MG63 (cell line): Measurements from ENCODE around the gene SSTR3. TPM values are rescaled to one million over a fixed set of nuclear protein-coding genes. Genes with fewer than 3 reads are reported as not detected.

ENCODE experiments used
- DNase-seq: peaks from one replicate; pipeline ENCODE4 v3.0.0-alpha.2; 2020
- H3K27me3 ChIP-seq: fragments of 250-450 bp; sonication (Bioruptor Pico); 2 replicates; pipeline ENCODE4 v1.5.1; 2020; ENCODE audit warnings: mild to moderate bottlenecking, moderate library complexity
- H3K36me3 ChIP-seq: fragments of 250-450 bp; sonication (Bioruptor Pico); 2 replicates; pipeline ENCODE4 v1.5.1; 2020; ENCODE audit warnings: mild to moderate bottlenecking, moderate library complexity
- H3K4me3 ChIP-seq: fragments of 250-450 bp; sonication (Bioruptor Pico); 2 replicates; pipeline ENCODE4 v1.5.1; 2020; ENCODE audit warnings: mild to moderate bottlenecking, moderate library complexity
- H3K9me3 ChIP-seq: fragments of 250-450 bp; sonication (Bioruptor Pico); 2 replicates; pipeline ENCODE4 v1.5.1; 2020; ENCODE audit warnings: mild to moderate bottlenecking, moderate library complexity
- total RNA-seq: library from RNA; depleted of rRNA; stranded (reverse); fragments of >200 nt; shearing (Covaris generic); gene quantifications from 2 replicates; pipeline ENCODE4 v1.2.3, GENCODE V29; 2014; ENCODE audit warnings: low replicate concordance

Gene SSTR3
- total RNA-seq, 1 experiment from 2014 or later = not detected

DNA sequence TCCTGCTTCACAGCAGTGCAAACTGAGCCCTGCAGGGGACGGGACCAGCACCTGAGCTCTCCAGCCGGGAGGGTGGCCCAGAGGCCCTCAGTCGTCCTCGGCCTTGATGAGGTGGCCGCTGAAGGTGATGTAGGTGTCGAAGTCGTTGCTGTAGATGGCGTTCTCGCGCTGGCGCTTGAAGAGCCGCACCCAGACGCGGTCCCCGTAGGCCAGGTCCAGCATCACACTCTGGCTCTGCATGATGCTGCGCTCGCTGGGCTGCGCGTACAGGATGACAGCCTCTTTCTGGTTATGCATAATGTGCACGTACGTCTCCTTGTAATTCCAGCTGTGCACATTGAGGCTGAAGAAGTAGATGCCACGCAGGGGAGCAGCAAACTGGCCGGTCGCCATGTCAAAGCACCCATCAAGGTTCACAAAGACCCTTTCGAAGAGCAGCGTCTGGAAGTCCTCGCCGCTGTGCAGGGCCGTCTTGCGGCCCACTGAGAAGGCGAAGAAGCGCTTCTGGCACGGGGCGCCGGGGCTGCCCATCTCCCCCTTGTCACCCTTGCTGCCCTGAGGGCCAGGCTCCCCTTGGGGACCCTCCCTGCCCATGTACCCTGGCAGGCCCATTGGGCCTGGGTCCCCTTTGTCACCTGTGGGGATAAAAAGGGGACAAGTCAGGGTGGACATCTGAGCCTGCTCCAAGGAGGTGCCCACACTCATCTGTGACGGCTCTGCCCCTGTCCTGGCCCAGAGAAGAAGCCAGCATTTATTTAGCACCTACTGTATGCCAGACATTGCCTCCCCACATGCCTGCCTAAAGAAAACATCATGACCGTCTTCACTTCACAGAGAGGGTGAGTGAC is 30.0 kb downstream of the SSTR3 start:
- no peak for DNase-seq
- no peaks in the 10 kb centered on the region for H3K27me3 ChIP-seq
- H3K4me3 ChIP-seq = no peak overlapping the region
- H3K36me3 ChIP-seq = no peaks in the 10 kb centered on the region
- no peaks in the 10 kb centered on the region for H3K9me3 ChIP-seq

DNA sequence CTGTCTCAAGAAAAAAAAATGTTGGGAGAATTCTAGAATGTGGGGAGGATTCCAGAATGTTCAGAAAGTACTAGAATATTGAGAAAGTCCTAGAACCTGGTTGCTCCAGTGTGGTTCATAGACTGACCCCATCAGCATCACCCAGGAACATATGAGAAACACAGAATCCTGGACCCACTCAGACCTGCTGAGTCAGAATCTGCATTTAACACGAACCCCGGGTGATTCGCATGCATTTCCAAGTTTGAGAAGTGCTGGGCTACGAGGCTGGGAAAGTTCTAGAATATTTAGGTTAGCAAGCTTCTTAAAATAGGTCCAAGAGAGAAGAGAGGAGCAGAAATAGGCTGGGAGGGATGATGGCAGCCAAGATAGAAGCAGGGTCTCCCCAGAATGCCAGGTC is 30.6 kb downstream of the SSTR3 start:
- Histone ChIP-seq H3K9me3 (no peaks in the 10 kb centered on the region), H3K36me3 (no peaks in the 10 kb centered on the region), H3K27me3 (no peaks in the 10 kb centered on the region), H3K4me3 (no peak overlapping the region)
- DNase-seq = no peak

DNA sequence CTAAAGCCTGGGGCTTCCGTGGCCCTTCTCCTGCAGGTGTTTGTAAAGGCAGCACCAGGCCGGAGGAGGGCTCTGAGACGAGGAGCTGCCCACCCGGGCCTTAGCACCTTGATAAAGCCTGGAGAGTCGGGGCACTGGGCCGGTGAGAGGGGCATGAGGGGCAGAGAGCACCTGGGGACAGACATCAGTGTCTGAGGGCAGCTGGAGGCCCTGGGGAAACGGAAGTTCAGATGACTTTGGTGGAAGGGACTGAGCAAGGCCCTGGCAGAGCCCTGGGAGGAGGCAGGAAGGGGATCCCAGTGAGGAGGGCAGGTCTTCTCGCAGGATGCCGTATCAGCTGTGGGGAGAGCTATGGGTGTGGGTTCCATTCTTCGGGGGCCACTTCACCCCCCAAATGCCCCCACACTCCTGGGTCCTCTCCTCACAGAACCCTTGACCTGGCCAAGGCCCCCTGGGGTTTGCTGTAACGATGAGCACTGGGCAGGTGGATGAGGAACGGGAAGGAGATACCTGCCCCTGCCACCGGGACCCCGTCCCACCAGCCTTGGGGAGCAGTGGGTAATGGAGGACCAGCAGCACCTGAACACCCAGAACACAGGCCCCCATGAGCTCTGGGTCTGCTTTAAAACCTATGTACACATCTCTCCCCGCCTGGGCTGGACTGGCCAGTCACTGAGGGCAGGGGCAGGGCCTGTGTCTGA is 31.6 kb downstream of the SSTR3 start:
- H3K9me3 ChIP-seq = no peaks in the 10 kb centered on the region
- H3K27me3 ChIP-seq = no peaks in the 10 kb centered on the region
- H3K4me3 ChIP-seq = no peak overlapping the region
- DNase-seq = no peak
- H3K36me3 ChIP-seq = no peaks in the 10 kb centered on the region

DNA sequence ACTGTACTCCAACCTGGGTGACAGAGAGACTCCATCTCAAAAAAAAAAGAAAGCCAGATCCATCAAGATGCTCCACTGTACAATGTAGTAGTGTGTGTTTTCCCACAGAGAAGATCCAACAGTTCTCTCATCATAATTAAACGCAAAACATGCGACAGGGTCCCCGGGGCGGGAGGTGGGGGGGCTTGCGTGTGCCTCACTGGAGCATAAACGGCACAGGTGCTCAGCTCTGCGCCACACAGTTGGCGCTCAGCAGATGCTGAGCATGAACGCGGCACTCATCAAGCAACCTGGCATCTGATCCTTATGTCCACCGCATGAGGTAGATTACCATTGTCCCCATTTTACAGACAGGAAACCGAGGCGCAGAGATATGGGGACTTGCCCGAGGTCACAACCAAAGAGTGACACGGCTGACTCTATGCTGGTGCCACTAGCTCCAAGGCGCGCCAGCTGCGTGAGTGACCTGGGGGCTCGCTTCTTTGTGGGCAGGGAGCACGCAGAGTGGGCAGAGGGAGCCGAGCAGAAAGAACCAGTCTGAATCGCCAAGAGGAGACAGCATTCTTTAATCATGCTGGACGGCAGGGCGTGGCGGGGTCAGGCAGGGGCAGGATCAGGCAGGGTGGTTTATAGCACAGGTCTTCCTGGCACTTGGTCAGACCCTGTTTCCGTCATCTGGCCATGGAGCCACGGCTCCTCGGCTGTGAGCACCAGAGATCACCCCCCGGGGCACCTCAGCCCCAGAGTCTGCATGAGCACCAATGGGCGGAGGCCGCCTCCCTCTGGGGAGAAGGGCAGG is 32.5 kb downstream of the SSTR3 start:
- H3K4me3 ChIP-seq = no peak overlapping the region
- H3K9me3 ChIP-seq = no peaks in the 10 kb centered on the region
- no peak for DNase-seq
- no peaks in the 10 kb centered on the region for H3K36me3 ChIP-seq
- H3K27me3 ChIP-seq = no peaks in the 10 kb centered on the region

DNA sequence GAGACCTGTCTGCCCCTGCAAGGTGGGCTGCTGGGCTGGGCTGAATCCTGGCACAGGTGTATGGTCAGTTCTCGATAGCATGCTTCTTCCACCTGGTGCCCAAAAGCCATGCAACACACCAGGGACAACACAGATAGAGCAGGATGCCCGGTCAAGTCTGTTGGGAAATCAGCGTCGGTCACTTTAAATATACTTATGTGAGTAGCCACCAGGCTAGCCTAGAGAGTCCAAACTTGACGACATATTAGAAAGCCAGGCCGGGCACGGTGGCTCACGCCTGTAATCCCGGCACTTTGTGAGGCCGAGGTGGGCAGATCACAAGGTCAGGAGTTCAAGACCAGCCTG is 33.2 kb downstream of the SSTR3 start:
- H3K36me3 ChIP-seq = no peaks in the 10 kb centered on the region
- H3K4me3 ChIP-seq = no peak overlapping the region
- no peak for DNase-seq
- no peaks in the 10 kb centered on the region for H3K27me3 ChIP-seq
- H3K9me3 ChIP-seq = no peaks in the 10 kb centered on the region

DNA sequence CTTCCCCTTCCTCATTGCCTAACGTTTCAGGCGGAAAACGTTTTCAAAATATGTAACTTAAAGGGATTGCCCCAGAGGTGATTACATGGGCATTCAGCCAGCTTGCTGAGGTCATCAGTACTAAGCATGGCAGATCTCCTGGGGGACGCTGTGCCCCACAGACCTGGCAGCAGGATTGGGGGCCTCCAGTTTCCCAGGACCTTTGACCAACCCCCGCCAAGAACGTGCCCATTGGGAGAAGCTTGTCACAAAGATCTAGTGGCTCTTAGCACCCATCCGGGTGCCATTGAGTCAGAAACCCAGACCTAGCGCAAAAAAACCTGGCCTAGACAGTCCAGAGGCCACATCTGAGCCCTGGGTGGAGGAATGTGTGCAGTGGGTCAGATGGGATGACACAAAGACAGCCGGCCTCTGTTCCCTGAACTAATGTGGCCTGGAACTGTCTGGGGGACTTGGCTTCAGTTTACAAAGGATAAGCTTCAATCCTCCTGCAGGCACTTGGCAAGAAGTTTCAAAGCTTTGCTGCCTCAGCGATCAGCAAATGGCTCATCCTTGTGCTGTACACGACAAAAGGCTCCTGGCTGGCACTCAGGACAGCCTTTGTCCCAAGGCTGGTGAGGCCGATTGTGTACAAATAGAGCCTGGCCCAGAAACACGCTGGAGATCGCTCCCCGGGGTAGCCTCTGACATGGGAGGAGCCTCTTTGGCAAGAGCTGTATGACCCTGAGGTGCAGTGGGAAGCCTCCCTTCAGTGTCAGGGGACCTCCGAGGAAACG is 33.7 kb downstream of the SSTR3 start:
- no peaks in the 10 kb centered on the region for H3K36me3 ChIP-seq
- no peaks in the 10 kb centered on the region for H3K27me3 ChIP-seq
- H3K9me3 ChIP-seq = no peaks in the 10 kb centered on the region
- H3K4me3 ChIP-seq = no peak overlapping the region
- DNase-seq = no peak

DNA sequence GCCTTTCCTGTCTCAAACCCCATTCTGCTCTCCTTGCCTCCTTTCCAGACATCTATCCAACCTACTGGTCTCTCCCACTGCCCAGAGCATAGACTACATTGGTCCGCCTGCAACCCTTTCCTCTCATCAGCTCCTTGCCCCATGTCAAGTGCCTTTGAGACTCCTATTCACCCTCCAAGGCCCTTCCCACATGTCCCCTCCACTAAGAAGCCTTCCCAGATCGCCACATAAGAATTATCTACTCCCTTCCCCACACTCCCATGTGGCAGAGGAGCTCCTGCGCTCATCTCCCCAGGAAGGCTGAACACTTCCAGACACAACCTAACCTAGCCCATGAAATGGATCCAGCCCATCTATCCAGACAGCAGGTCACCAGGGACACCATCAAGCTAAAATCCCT is 34.5 kb downstream of the SSTR3 start:
- Histone ChIP-seq H3K27me3 (no peaks in the 10 kb centered on the region), H3K4me3 (no peak overlapping the region), H3K36me3 (no peaks in the 10 kb centered on the region), H3K9me3 (no peaks in the 10 kb centered on the region)
- no peak for DNase-seq

DNA sequence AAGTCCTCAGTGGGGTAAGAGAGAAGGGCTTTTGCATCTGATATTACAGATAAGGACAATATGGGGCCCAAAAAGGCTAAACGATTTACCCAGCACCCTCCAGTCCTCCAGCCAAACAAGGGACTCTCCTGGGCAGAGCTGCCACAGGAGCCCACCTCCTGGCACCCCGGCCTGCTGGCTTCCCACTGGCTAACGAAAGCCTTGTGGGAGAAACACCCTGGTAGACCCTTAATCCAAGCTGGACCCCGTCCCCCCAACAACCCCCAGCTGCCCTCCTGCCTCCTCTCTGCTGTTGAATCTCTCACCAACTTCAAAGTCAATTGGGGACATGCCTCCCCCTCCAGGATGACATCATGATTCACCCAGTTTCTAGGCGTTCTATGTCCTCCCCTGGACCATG is 35.1 kb downstream of the SSTR3 start:
- Histone ChIP-seq H3K27me3 (no peaks in the 10 kb centered on the region), H3K36me3 (no peaks in the 10 kb centered on the region), H3K9me3 (no peaks in the 10 kb centered on the region), H3K4me3 (no peak overlapping the region)
- no peak for DNase-seq

DNA sequence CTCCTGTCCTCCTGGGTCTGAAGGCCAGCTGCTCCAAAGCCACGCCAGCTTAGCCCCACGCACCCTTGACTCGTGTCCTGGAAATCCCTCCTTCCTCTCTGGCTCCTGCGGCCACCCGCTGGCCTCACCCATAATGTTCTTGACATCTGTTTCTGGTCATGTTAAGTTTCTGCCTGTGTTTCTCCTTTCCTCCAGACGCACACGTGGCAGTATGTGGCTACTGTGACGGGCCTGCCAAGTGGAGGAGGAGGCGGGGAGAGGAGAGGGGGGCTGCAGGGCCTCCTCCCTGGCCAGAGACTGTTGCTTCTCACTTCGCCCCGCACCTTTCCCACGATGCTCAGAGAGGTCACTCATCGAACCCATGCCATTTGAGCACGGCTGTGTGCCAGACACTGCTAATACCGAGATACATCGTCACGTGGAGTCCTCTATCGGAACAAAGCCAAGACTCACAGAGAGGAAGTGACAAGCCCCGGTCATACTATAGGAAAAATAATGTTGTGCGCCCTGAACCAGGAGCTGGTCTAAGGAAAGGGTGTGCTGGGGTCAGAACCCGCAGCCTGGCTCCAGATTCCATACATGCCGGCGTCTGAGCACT is 35.7 kb downstream of the SSTR3 start:
- H3K4me3 ChIP-seq = no peak overlapping the region

DNA sequence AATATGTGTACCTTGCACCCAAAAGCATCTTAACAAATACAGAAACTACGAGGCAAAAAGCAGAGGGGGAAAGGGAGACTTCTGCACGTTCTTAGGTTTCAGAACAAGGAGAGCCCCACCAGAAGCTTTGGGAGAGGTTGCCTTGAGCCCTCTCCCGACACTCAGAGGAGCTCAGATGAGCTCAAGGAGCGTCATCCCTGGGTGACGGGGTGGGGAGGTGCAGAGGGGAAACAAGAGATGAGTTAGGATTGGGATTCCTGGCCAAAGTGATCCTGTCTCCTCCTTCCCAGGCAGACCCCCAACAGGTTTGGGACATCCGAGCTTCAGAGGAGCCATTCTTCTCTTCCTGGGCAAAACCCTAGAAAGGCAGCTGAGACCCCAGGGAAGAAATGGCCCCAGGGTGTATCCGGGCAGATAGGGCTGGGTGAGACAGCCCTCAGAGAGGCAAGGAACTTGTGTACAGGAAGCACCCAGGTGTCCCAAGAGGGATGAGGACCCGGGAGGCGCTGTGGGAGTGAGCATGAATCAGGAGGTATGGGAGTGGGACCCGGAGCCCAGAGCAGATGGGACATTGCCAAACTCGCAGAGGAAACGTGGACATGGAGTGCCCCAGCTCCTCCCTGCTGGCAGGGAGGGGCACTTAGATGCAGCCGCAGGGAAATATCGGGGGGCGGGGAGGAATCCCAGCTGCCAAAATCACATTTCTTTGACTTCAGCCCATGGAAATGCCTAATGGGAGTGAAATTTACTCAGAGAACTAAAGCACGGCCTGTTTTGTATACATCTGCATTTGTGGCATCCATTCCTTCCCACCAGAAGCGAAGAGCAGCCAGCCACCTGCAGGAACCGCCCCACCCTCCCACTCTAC is 36.6 kb downstream of the SSTR3 start:
- Histone ChIP-seq H3K9me3 (no peaks in the 10 kb centered on the region), H3K36me3 (no peaks in the 10 kb centered on the region), H3K4me3 (no peak overlapping the region), H3K27me3 (no peaks in the 10 kb centered on the region)
- no peak for DNase-seq

More for the DNA sequence above, 35.7 kb downstream of the SSTR3 start:
- Histone ChIP-seq H3K36me3 (no peaks in the 10 kb centered on the region), H3K27me3 (no peaks in the 10 kb centered on the region), H3K9me3 (no peaks in the 10 kb centered on the region)
- DNase-seq = no peak

DNA sequence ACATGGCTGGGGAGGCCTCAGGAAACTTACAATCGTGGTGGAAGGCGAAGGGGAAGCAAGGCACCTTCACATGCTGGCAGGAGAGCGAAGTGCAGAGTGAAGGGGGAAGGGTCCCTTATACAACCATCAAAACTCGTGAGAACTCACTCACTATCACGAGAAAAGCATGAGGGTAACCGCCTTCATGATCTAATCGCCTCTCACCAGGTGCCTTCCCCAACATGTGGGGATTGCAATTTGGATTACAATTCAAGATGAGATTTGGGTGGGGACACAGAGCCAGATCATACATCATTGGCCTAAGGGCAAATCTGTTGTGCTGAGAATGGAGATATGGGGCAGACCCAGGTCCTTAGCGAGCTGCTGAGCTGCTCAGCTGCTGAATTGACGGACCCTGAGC is 37.3 kb downstream of the SSTR3 start:
- no peak for DNase-seq
- Histone ChIP-seq H3K27me3 (no peaks in the 10 kb centered on the region), H3K9me3 (no peaks in the 10 kb centered on the region)

DNA sequence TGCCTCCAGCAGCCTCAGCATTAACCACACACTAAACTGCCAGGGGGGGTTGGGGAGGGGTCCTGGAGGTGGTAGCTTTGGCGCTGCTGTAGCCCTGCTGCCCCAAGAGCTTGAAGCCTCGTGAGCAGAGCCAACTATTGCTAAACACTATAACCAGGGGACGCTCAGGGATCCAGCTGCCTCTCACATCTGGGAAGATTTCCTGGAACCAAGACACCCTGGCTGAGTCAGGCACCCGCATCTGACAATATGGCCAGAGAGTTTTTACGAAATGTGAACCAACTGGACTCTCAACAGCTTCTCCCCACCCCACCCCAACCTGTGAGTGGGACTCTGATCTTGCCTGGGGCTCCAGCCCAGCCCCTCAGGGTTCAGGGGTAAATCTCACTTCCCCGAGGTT is 38.6 kb downstream of the SSTR3 start:
- no peaks in the 10 kb centered on the region for H3K27me3 ChIP-seq
- DNase-seq = peak; percentile 31
- H3K4me3 ChIP-seq = no peak overlapping the region
- no peaks in the 10 kb centered on the region for H3K9me3 ChIP-seq
- no peaks in the 10 kb centered on the region for H3K36me3 ChIP-seq

More for the DNA sequence above, 37.3 kb downstream of the SSTR3 start:
- Histone ChIP-seq H3K4me3 (no peak overlapping the region), H3K36me3 (no peaks in the 10 kb centered on the region)

DNA sequence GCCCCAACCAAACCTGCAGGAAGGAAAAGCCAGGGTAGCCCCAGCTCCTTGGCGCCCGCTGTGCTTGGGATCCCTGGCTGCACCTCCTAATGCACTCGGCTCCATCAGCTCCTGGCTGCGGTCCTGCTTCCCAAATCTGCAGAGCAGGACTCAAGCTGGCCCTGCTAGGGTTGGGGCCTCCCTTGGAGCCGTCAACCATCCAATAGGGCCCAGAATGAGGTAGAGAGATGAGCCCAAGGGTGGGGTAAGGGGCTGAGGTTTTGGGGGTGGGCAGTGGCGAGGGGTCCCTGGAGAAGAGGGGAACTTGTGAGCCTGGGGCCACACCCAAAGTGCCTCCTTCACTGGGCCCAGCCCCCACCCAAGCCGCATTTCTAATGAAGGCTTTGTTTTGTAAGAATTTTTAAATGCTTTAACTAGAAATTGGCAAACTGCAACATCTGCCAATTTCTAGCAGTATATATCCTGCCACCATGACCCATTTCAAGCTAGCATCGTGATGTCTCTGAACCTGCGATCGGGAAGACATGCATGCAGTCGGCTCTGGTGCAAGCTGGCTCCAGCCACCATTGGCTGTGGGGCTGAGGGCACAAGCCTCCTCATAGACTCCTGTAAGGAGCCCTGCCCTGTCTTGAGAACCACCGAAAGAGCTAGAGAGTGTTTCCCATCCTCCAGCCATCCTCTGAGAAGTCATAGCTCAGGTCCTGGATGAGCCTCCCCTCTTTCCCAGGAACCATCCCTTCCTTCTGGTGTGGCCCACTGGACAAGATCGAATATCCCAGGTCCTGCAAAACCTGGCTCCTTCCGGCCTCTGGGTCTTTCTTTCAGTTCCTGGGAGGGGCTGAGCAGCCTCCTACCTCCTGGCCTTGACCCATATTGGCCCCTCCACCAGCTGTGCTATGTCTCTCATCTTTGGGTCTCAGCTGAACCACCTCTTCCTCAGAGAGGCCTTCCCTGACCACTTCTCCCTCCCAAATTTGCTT is 39.7 kb downstream of the SSTR3 start:
- DNase-seq = no peak
- Histone ChIP-seq H3K4me3 (no peak overlapping the region), H3K27me3 (no peaks in the 10 kb centered on the region), H3K36me3 (no peaks in the 10 kb centered on the region), H3K9me3 (no peaks in the 10 kb centered on the region)

DNA sequence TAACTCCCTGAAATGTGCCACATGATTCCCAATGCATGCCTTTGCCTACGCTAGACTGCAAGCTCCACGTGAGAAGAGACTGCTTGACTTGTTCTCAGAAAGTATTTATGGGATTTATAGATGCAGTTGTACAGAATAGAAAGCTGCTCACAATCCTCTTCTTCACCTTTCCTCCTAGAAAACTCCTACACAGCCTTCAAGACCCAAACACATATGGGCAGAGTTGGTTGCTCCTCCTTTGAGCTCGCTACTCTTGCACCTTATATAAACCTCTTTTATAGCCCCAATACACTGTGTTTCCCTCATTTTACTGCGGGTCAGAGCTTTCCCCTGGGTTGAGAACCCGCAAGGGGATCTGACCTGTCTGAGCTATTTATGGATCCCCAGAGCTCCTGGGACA is 40.6 kb downstream of the SSTR3 start:
- Histone ChIP-seq H3K27me3 (no peaks in the 10 kb centered on the region), H3K36me3 (no peaks in the 10 kb centered on the region), H3K4me3 (no peak overlapping the region), H3K9me3 (no peaks in the 10 kb centered on the region)
- DNase-seq = no peak
